Measurements from ENCODE around the gene DYNLT2.

DYNLT2 gene

DNA sequence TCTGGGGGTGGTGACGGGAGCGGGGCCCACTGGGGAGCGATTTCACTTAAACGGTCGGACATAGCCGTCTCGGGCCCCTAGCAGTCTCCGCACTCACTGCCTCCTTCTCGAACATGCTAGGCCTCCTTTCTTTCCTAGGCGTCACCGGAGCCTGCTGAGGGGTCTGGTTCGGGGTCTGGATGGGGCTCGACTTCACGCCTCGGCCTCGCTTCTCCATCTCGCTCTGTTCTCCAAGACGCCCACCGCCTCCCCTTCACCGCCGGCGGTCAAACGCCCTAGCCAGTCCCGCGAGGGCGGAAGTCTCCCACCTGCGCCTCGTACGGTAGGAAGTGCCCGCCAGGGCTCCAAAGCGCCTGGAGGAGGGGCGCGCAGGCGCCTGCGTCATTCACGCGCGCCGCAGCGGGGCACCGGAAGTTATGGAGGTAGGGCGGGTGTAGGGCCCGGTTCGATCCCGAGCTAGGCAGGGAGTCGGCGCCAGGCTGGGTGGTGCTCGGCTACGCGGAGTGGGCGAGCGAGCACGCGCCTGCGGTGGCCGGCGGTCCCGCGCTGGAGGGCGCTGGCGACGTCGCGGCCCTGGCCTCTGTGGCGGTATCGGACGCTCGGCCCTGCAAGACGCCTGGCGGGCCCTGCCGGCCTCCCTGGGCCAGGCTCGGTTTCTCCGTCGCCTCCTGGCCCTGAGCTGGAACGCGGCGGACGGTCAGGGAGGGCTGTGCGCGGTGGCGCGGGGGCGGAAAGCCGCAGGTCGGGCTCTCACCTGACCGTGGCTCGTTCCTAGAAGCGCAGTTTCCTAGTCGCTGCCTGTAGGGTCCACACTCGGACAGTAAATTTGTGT lies at the start of gene DYNLT2, which contains the start of gene ERMARD:
TSS of gene DYNLT2 (minus strand) at position 331 of the 832 bp plus-strand sequence. CDS start at position 217, 114 bp downstream.
TSS of gene ERMARD (plus strand) at position 381 of the 832 bp plus-strand sequence. CDS start at position 417, 36 bp downstream.
- peak; percentile 94 for DNase-seq

- no peak for DNase-seq
These were observed 49.5 kb upstream of the DYNLT2 start for GRCh38 chr6:169800668-169801395.

GRCh38 chr6:169800116-169800667 lies 48.8 kb upstream of the DYNLT2 start:
- DNase-seq: no peak

- no peak for DNase-seq
These were observed 48.1 kb upstream of the DYNLT2 start for GRCh38 chr6:169799474-169799926.

DNA sequence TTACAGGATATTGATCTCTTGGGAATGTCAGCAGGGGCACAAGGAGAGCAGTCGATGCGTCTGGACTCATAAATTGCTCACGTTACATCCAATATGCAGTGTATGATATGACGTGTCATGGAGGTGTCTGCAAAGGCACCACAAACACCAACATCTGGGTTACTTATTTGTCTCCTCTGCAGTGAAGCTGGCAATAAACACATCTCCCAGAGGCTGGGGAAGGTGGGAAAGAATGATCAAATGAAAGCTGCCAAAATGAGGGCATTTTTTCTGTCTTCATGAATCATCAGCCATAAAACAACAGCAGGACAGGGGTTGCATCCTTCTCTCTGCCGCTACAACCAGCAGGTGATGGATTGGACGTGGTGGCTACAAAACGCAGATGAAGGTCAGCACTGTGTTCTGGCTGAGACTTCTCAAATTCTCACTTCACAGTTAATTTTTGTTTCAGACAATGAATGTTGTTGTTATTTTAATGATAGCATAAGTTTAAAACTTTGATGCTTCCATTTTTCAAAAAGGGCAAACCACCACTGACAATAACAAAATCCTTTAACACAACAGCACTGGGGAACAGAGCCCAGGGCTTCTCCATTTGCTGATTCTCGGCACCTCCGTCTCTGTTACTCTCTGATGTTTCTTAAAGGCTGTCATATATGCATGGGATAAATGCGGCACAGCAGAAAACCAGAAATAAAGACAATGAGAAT lies 47.5 kb upstream of the DYNLT2 start:
- no peak for DNase-seq

DNA sequence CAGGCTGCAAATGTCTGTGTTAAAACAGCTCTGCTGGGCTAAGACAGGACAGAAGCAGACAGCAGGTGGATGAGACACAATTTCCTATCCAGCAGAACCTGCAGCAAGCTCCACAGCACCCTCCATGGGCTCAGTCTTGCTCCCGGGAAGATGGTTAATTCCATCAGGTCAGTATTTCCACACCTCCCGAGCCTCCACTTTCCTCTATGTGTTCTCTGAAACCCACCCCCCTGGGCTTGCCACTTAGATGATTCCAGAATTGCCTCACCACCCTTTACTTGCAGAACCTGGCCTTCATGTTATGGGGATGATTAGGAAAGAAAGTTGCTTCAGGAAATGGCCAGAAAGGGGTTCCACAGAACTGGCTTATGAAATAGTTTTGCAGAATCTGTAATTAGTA lies 43.8 kb upstream of the DYNLT2 start:
- DNase-seq: no peak

DNA sequence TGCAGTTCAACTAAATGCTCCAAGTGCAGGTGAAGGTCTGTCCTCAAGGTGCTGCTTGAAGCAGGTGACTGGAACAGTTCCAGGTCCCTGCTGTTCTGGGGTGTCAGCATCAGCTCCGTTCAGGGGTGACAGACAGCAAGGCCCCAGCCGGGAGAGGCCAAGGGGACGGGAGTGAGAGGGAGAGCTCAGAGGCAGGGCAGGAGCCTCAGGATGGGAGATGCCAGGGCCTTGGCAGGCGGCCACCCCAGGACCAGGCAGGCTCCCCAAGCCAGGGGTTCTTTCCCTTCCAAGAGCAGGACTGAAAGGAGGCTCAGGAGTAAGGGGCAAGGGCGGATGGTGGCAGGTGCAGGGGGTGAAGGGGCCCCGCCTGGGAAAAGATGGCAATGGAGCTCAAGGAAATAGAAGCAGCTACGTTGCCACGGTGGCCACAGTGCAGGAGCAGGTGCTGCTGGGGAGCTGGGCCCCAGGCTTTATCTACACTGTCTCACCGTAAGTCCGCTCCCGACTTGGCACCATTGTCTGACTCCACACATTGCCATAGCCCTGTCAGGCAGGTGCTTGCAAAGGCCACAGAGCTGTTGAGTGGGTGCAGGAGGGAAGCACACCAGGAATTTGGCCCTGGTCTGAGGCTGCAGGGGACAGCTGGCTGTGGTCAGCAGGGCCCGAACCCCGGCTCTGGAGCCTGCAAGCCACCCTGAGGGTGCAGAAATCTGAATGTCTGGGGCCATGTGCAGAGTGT lies 43.1 kb upstream of the DYNLT2 start:
- DNase-seq: no peak

GRCh38 chr6:169793408-169793807 lies 42.0 kb upstream of the DYNLT2 start:
- no peak for DNase-seq

DNA sequence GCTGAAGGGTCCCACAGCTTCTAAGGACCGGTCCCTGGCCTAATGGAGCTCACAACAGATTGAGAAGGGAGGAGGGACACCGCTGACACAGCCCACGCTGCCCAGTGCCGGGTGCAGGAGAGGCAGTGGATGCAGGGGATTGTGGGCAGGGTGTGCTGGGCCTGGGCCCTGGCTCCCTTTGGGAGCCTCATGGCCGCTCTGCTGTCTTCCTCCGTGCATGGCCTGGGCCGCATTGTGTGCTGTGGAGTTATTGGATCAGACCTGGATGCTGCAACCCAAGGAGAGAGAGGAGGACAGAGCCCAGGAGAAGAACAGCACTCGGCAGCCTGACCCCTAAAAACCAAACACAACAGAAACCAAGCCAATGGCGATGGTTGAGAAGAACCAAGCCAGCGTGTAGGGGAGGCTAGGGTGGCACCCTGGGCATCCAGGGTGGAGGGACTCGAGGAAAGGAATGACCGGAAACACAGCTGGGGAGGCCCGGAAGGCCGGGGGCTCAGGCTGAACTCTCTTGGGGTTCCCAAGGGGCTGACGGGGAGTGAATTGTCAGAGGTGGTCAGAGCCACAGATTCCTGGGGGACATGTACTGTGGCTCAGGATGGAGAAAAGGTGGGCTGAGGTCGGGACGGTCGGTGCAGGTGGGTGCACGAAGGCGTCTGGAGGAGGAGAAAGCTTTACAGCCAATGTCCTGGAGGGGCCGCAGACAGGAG lies 41.1 kb upstream of the DYNLT2 start:
- DNase-seq: no peak

GRCh38 chr6:169791721-169792131 lies 40.4 kb upstream of the DYNLT2 start:
- DNase-seq: no peak

DNA sequence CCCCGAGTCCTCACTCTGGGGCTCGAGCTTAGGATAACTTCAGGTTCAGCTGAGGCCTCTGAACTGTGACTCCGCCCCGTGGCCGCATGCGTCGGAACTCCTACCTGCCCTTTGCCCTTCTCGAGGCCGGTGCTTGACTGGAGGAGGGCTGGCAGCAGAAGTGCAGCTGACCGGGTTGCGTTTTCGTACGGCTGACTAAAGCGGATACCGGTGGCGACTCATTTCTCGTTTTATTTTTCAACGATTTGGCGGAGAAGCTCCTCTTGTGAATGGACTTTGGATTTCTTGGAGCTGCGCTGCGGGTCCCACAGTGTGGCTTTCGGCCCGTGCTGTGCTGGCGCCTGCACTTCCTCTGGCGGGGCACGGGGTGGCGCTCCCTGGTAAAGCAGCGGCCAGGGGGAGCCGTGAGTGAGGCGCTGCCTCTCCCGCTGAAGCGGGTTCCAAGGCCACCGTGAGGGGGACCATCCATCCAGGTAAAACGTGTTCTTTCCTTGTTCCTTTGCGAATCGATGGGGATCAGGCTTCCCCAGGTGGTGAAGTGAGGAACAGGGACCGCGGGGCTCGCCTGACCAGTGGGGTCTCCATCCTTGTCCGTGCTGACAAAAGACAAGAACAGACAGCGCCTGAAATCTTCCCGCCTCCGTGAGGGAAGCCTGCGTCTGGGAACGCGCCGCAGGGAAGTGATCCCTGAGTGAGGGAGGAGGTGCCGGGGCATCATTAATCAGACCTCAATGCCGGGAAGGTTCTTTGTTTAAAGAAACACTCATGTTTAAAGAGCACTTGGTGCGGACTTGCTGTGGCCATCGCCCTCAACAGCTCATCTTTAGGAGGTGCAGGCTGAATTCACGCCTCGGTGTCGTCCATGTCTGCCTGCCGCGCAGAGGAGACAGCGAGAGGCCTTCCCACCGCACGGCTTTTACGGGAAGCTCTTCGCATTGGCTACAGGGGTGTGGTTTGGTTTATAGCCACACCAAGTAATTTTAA lies 38.9 kb upstream of the DYNLT2 start:
- DNase-seq: peak; percentile 76

GRCh38 chr6:169789146-169789943 lies 38.0 kb upstream of the DYNLT2 start:
- no peak for DNase-seq

DNA sequence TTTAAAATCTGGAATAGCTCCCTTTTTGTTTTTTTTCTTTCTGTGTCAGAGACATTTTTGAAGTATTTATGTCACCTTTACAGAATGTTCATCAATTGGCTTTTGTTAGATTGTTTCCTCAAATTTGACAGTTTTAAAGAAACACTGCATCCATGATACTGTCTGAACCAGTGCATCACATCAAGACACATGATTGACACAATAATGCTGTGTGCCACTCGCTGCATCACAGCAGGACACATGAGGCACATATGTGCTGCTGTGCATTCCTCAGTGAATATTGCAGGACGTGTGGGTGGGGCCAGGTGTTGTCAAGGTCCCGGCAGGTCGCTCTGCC lies 37.4 kb upstream of the DYNLT2 start:
- DNase-seq: no peak

- DNase-seq: no peak
These were observed 36.4 kb upstream of the DYNLT2 start for GRCh38 chr6:169787797-169788196.

GRCh38 chr6:169786349-169786748 lies 35.0 kb upstream of the DYNLT2 start:
- no peak for DNase-seq

GRCh38 chr6:169785566-169785965 lies 34.2 kb upstream of the DYNLT2 start:
- DNase-seq: no peak

- DNase-seq: no peak
These were observed 33.5 kb upstream of the DYNLT2 start for GRCh38 chr6:169784821-169785340.

DNA sequence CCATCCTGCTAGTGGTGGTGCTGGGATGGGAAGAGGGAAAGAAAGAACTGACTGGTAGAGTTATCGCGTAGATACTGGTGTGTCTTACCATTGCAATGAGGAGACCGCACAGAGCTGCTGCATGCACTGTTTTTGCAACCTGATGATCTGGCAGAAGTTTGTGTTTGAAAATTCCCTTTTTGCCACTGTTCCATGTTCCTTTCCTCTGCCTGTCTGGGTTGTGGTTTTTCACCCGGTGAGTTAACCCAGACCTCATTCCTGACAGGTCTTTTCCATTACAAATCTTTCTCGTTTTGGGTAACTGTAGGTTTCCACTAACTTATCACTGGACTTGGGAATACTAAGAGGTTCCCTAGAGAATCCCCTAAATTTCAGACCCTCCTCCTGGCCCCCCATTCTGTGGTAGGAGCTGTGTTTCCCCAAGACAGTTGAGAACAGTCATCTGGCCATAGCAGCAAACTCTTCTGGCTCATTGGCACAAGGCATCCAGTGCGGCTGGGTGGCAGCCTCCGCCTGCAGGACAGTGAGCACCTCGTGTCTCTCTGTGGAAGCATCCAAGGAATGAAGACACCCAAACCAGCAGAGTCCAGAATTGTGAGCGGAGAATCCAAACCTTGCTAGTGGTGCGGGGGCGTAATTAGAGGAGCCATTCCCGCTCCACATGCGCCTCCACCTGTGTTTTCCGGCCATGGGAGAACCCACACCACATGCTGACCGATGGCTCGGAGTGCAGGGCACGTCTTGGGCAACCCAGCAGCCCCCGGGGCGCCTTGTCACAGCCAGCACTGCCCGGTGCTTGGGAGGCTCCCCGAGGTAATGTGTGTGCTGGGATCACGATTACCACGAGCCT lies 32.8 kb upstream of the DYNLT2 start:
- no peak for DNase-seq

Measured in CD4-positive, alpha-beta T cell treated with Interleukin-10 for 1 hour (primary cell).